GM12891 (cell line): ENCODE results near the gene OPALIN.

Source experiments
- POLR2A ChIP-seq: IDR thresholded peaks from 2 replicates; pipeline ENCODE4 v1.6.1; 2011; ENCODE audit warnings: low read depth, low read length, control low read depth
- POLR2AphosphoS5 ChIP-seq: IDR thresholded peaks from 2 replicates; pipeline ENCODE4 v1.6.1; 2011; ENCODE audit warnings: low read depth, low read length, control low read depth
- SPI1 ChIP-seq: IDR thresholded peaks from 2 replicates; pipeline ENCODE4 v1.6.1; 2011; ENCODE audit warnings: low read depth, low read length, control low read depth
- TAF1 ChIP-seq: IDR thresholded peaks from 2 replicates; pipeline ENCODE4 v1.6.1; 2011; ENCODE audit warnings: low read depth, low read length, control low read depth

DNA sequence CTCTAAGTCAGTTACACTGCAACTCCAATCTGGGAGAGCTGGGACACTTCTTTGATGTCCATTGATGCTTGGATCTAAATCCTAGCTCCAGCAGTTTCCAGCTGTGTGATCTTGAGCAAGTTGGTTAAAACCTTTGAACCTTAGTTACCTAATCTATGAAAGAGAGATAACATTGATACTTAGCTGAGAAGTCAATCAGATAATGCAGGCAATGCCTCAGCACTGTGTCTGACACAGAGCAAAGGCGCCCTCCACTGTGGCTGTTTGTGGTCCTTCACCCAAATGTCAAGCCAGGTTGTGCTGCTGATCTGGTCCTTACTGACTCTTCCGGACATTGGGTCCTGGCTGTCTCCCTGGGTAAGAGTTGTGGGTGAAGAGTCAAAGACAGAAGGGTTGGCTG is 34.4 kb downstream of the OPALIN start:
- no peak for TF ChIP-seq TAF1
- TF ChIP-seq POLR2AphosphoS5, result no peak
- TF ChIP-seq POLR2A, result no peak
- TF ChIP-seq SPI1, result no peak
